ENCODE data around the gene MSLN. TPM values are rescaled to one million over a fixed set of nuclear protein-coding genes. Genes with fewer than 3 reads are reported as not detected.

MSLN gene
- total and polyA plus RNA-seq, 7 donors, result 0.03 to 0.17 (median 0.09) TPM; not detected in 3

- H3K27ac ChIP-seq, result no peak overlapping the region
- H3K27me3 ChIP-seq (ENCODE audit: insufficient read depth in 3 of 3, low read length in 2 of 3), result peaks cover 0 to 40% (median 19%) of the 10 kb centered on the region in 3 donors
- peaks cover 0 to 19% of the 10 kb centered on the region in 2 donors for H3K36me3 ChIP-seq (ENCODE audit: insufficient read depth in 1 of 2, low read depth in 1 of 2)
- ATAC-seq, result no peak
- intact Hi-C loops (cut with DNase I), result no loop called here
- no peaks in the 10 kb centered on the region for H3K9me3 ChIP-seq
- WGBS, 3 donors, result 50 to 56% (median 55%) methylated on average over 20 to 23 of the region's 23 CpGs
- peaks cover 19% of the 10 kb centered on the region for H3K4me1 ChIP-seq
- DNase-seq, result no peak
- TF ChIP-seq CTCF (IDR thresholded peaks at IDR 0.05), result no peak
- H3K4me3 ChIP-seq, result no peak overlapping the region
These were observed 34.9 kb upstream of the MSLN start for GRCh38 chr16:725463-726187.

GRCh38 chr16:726188-726437, 34.4 kb upstream of the MSLN start:
- ATAC-seq (no peak), DNase-seq (no peak)
- Histone ChIP-seq H3K4me1 (peaks cover 19% of the 10 kb centered on the region), H3K9me3 (no peaks in the 10 kb centered on the region), H3K27ac (no peak overlapping the region), H3K4me3 (no peak overlapping the region), H3K36me3 (ENCODE audit: insufficient read depth in 1 of 2, low read depth in 1 of 2) (peaks cover 0 to 24% of the 10 kb centered on the region in 2 donors), H3K27me3 (ENCODE audit: insufficient read depth in 3 of 3, low read length in 2 of 3) (peaks cover 0 to 40% (median 19%) of the 10 kb centered on the region in 3 donors)
- 7 to 14% (median 11%) methylated on average over 7 to 9 of the region's 9 CpGs for WGBS, 3 donors
- TF ChIP-seq CTCF (IDR thresholded peaks at IDR 0.05), result no peak
- intact Hi-C loops (cut with DNase I), result no loop called here

- 1 to 3% (median 2%) methylated on average over 50 to 88 of the region's 88 CpGs for WGBS, 3 donors
- peak within 1 kb of the TSS; percentile 61 for H3K4me3 ChIP-seq
- peaks cover 0 to 40% (median 19%) of the 10 kb centered on the region in 3 donors for H3K27me3 ChIP-seq (ENCODE audit: insufficient read depth in 3 of 3, low read length in 2 of 3)
These were observed 33.9 kb upstream of the MSLN start, which contains the start of the genes CCDC78 and HAGHL for GRCh38 chr16:726438-727290. CCDC78 (minus strand) TSS chr16:726443; CDS start chr16:726367, 76 bp downstream. HAGHL (plus strand) TSS chr16:727106; CDS start chr16:727510, 404 bp downstream.

GRCh38 chr16:727291-727977, 33.1 kb upstream of the MSLN start:
- ATAC-seq, result peak in 1 of 4 donors; percentile 12
- Histone ChIP-seq H3K9me3 (no peaks in the 10 kb centered on the region), H3K4me3 (peak overlapping the region; percentile 61), H3K4me1 (peaks cover 8% of the 10 kb centered on the region), H3K27ac (no peak overlapping the region), H3K36me3 (ENCODE audit: insufficient read depth in 1 of 2, low read depth in 1 of 2) (peaks cover 0 to 32% of the 10 kb centered on the region in 2 donors), H3K27me3 (ENCODE audit: insufficient read depth in 3 of 3, low read length in 2 of 3) (peaks cover 0 to 40% (median 19%) of the 10 kb centered on the region in 3 donors)
- intact Hi-C loops (cut with DNase I), result no loop called here
- WGBS, 3 donors, result 1% methylated on average over 49 to 61 of the region's 61 CpGs
- no peak for DNase-seq
- TF ChIP-seq CTCF (IDR thresholded peaks at IDR 0.05), result no peak

More at GRCh38 chr16:726438-727290, 33.9 kb upstream of the MSLN start, which contains the start of the genes CCDC78 and HAGHL:
- peaks cover 15% of the 10 kb centered on the region for H3K4me1 ChIP-seq
- intact Hi-C loops (cut with DNase I), result no loop called here
- TF ChIP-seq CTCF (IDR thresholded peaks at IDR 0.05), result no peak
- no peak within 1 kb of the TSS for H3K27ac ChIP-seq
- no peaks in the 10 kb centered on the region for H3K9me3 ChIP-seq
- peak in 3 of 4 donors; percentile 16 to 33 (median 26) for ATAC-seq
- DNase-seq, result peak in 1 of 2 donors; percentile 62
- peaks cover 0 to 29% of the 10 kb centered on the region in 2 donors for H3K36me3 ChIP-seq (ENCODE audit: insufficient read depth in 1 of 2, low read depth in 1 of 2)
